Fibroblast of lung (primary cell): ENCODE measurements around the gene GART. TPM values are rescaled to one million over a fixed set of nuclear protein-coding genes. Genes with fewer than 3 reads are reported as not detected.
"Not testable (repeated sequence)": the region's sequence is repeated elsewhere in the genome, so short reads cannot be mapped to it uniquely, and the experiment has no call there.

ENCODE experiments used
- DNase-seq, 2 donors: peaks; one replicate each; pipeline versions ENCODE4 v3.0.0 to v3.0.0-alpha.2; 2010; ENCODE audit warnings: low read depth in 2 of 2
- H2AFZ ChIP-seq: 2 replicates; pipeline ENCODE4 v1.5.1; 2012; ENCODE audit warnings: low read length, control low read depth, inconsistent platforms
- H3K27ac ChIP-seq: 2 replicates; pipeline ENCODE4 v1.5.1; 2011; ENCODE audit warnings: low read length, control low read depth; ENCODE audit not compliant: insufficient read depth
- H3K27me3 ChIP-seq: 2 replicates; pipeline ENCODE4 v1.5.1; 2011; ENCODE audit warnings: mild to moderate bottlenecking, low read length; ENCODE audit not compliant: control insufficient read depth, insufficient read depth
- H3K36me3 ChIP-seq: 2 replicates; pipeline ENCODE4 v1.5.1; 2011; ENCODE audit warnings: low read length; ENCODE audit not compliant: control insufficient read depth, insufficient read depth
- H3K4me1 ChIP-seq: 2 replicates; pipeline ENCODE4 v1.5.1; 2011; ENCODE audit warnings: low read length; ENCODE audit not compliant: control insufficient read depth, insufficient read depth; ENCODE audit errors: extremely low read depth
- H3K4me2 ChIP-seq: 2 replicates; pipeline ENCODE4 v1.5.1; 2011; ENCODE audit warnings: low read length, control low read depth; ENCODE audit not compliant: insufficient read depth; ENCODE audit errors: extremely low read depth
- H3K4me3 ChIP-seq, 4 experiments: fragments of 200-600 bp in 1 of 4; sonication (generic) in 1 of 4; replicated peaks in 1 of 4; 2 replicates each; pipeline ENCODE4 v1.5.1; 2011 to 2016; ENCODE audit warnings: low read length in 4 of 4, low read depth in 3 of 4, mild to moderate bottlenecking in 3 of 4, control low read depth in 2 of 4, inconsistent platforms in 1 of 4, mixed read lengths in 1 of 4; ENCODE audit not compliant: insufficient read depth in 1 of 4; ENCODE audit errors: control extremely low read depth in 1 of 4
- H3K79me2 ChIP-seq: 2 replicates; pipeline ENCODE4 v1.5.1; 2012; ENCODE audit warnings: mild to moderate bottlenecking, low read length, inconsistent platforms; ENCODE audit not compliant: control insufficient read depth, insufficient read depth
- H3K9ac ChIP-seq: 2 replicates; pipeline ENCODE4 v1.5.1; 2011; ENCODE audit warnings: mild to moderate bottlenecking, low read length, control low read depth; ENCODE audit not compliant: insufficient read depth
- H3K9me3 ChIP-seq: 2 replicates; pipeline ENCODE4 v1.5.1; 2012; ENCODE audit warnings: low read depth, low read length; ENCODE audit not compliant: control insufficient read depth, insufficient read depth
- H4K20me1 ChIP-seq: 2 replicates; pipeline ENCODE4 v1.5.1; 2011; ENCODE audit warnings: low read length; ENCODE audit not compliant: control insufficient read depth, insufficient read depth; ENCODE audit errors: extremely low read depth
- CTCF ChIP-seq, 2 donors: IDR thresholded peaks in 1 of 2; conservative IDR thresholded peaks in 1 of 2; 1 replicate in 1 of 2; 2 replicates in 1 of 2; pipeline ENCODE4 v1.5.1; 2011 to 2012; ENCODE audit warnings: low read length in 2 of 2, control low read depth in 1 of 2, inconsistent platforms in 1 of 2, low read depth in 1 of 2, mild to moderate bottlenecking in 1 of 2
- EZH2 ChIP-seq: IDR thresholded peaks from 2 replicates; pipeline ENCODE4 v1.5.1; 2012; ENCODE audit warnings: low read length, control low read depth, mild to moderate bottlenecking; ENCODE audit errors: missing control alignments
- polyA plus RNA-seq, 2 donors: library from polyadenylated mRNA; depleted of rRNA in 1 of 2; stranded (reverse) in 1 of 2; unstranded in 1 of 2; fragments of >200 nt; gene quantifications; 2 replicates each; pipeline ENCODE4 v1.2.1, GENCODE V29; 2011 to 2012; ENCODE audit warnings: missing spikeins in 1 of 2
- total RNA-seq: library from RNA; depleted of rRNA; stranded (reverse); fragments of >200 nt; gene quantifications from 2 replicates; pipeline ENCODE4 v1.2.1, GENCODE V29; 2014

Gene GART
- total and polyA plus RNA-seq, 2 donors (not counting 1 experiment from before 2014, with no cell fraction given) = 15.6 to 64.4 TPM

DNA sequence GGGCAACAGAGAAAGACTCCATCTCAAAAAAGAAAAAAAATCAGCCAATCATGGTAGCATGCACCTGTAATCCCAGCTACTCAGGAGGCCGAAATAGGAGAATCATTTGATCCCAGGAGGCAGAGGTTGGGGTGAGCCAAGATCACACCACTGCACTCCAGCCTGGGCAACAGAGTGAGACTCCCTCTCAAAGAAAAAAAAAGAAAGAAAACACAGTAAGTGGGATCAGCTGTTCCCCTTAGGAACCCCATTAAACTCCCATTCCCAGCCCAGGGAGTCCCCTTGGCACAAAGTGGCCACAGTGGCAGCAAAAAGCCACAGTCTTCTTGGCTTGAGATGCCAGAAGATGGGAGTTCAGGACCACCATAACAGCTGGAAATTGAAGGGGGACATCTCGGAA lies 71.2 kb downstream of the GART start:
- Histone ChIP-seq H3K36me3 (no peaks in the 10 kb centered on the region), H3K4me2 (no peak overlapping the region), H3K27ac (no peak overlapping the region), H4K20me1 (no peaks in the 10 kb centered on the region), H2AFZ (no peak overlapping the region), H3K4me3 (no peak overlapping the region), H3K9me3 (no peaks in the 10 kb centered on the region), H3K4me1 (no peaks in the 10 kb centered on the region), H3K27me3 (no peaks in the 10 kb centered on the region), H3K9ac (no peak overlapping the region), H3K79me2 (peaks cover 3% of the 10 kb centered on the region)
- no peak for DNase-seq
- no peak for TF ChIP-seq EZH2

DNA sequence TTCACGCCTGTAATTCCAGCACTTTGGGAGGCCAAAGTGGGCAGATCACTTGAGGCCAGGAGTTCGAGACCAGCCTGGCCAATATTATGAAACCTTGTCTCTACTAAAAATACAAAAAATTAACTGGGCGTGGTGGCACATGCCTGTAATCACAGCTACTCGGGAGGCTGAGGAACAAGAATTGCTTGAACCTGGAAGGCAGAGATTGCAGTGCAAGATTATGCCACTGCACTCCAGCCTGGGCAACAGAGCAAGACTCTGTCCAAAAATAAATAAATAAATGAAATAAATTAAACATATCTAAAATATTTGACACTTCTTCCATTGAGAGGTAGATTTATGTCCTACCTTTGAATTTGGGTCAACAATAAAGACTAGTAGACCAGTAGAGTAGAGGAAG lies 72.7 kb downstream of the GART start:
- H3K4me3 ChIP-seq, H4K20me1 ChIP-seq, H3K4me2 ChIP-seq, H3K9me3 ChIP-seq, H3K79me2 ChIP-seq, H3K9ac ChIP-seq, DNase-seq, H3K4me1 ChIP-seq, H3K36me3 ChIP-seq, H3K27me3 ChIP-seq, H2AFZ ChIP-seq, H3K27ac ChIP-seq: not testable (repeated sequence)

DNA sequence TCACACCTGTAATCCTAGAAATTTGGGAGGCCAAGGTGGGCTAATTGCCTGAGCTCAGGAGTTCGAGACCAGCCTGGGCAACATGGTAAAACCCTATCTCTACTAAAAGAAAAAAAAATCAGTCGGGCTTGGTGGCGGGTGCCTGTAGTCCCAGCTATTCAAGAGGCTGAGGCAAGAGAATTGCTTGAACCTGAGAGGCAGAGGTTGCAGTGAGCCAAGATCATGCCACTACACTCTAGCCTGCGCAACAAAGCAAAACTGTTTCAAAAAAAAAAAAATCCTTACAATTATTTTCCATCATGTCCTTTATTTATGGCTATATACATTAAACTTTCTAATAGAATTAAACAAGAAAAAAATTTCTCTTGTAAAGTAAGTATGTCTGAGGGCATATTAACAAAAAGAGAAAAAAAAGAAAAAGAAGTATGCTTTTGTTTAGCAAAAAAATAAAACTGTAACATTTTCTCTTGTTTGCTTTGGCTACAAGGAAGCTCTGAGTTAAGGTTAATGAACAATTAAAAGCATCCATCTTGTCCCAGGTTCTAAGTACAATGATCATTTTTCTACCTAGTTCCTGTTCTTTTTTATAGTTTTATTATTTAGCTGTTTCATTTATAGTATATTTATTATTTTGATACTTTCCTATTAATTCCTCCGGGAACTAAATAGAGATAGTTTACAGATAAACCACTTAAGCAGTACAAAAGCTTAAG lies 80.2 kb downstream of the GART start:
- Histone ChIP-seq H3K36me3 (no peaks in the 10 kb centered on the region), H3K27me3 (no peaks in the 10 kb centered on the region), H3K4me2 (no peak overlapping the region), H4K20me1 (no peaks in the 10 kb centered on the region), H2AFZ (no peak overlapping the region), H3K9ac (no peak overlapping the region), H3K4me3 (no peak overlapping the region), H3K79me2 (no peaks in the 10 kb centered on the region), H3K27ac (no peak overlapping the region), H3K4me1 (no peaks in the 10 kb centered on the region), H3K9me3 (no peaks in the 10 kb centered on the region)
- no peak for TF ChIP-seq EZH2
- no peak for TF ChIP-seq CTCF (conservative IDR thresholded peaks at IDR 0.05 in 1 of 2, IDR thresholded peaks at IDR 0.05 in 1 of 2; ENCODE audit: low read depth in 1 of 2, low read length in 2 of 2)
- no peak for DNase-seq

DNA sequence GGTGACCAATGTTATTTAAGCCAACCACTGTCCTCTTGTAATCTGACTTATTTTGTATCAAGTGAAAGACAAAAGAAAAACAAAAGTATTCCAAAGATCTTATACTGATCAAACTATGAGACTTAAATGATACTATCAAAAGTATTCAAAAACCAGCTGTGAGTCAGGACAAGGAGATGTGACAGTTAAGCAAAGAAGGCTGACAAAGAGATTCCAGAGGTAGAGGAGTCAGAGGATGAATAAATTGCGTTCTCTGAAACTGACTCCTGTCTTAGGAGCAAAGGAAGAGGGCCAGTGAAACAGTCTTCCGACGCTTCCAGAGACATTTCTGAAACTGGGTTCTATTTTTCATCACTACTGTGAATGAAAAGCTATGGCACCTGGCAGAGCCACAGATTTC lies 83.1 kb downstream of the GART start:
- H3K79me2 ChIP-seq = no peaks in the 10 kb centered on the region
- TF ChIP-seq EZH2 (no peak), CTCF (conservative IDR thresholded peaks at IDR 0.05 in 1 of 2, IDR thresholded peaks at IDR 0.05 in 1 of 2; ENCODE audit: low read depth in 1 of 2, low read length in 2 of 2) (no peak)
- no peaks in the 10 kb centered on the region for H3K9me3 ChIP-seq
- H3K4me1 ChIP-seq = no peaks in the 10 kb centered on the region
- peak in 1 of 2 donors; percentile 8 for DNase-seq
- H3K27ac ChIP-seq = no peak overlapping the region
- H3K4me2 ChIP-seq = no peak overlapping the region
- no peaks in the 10 kb centered on the region for H4K20me1 ChIP-seq
- H3K4me3 ChIP-seq = no peak overlapping the region
- H3K36me3 ChIP-seq = no peaks in the 10 kb centered on the region
- H3K9ac ChIP-seq = no peak overlapping the region
- H2AFZ ChIP-seq = no peak overlapping the region
- H3K27me3 ChIP-seq = no peaks in the 10 kb centered on the region
